Stromal cell of bone marrow (primary cell): ENCODE results near the gene PRRX2.

ENCODE experiments used
- DNase-seq: peaks from one replicate; pipeline ENCODE4 v3.0.0-alpha.2; 2012; ENCODE audit warnings: low read depth

PRRX2 gene

GRCh38 chr9:129637102-129637501 is 28.3 kb upstream of the PRRX2 start:
- DNase-seq: no peak

- no peak for DNase-seq
These were observed 27.6 kb upstream of the PRRX2 start for GRCh38 chr9:129637673-129638439.

GRCh38 chr9:129639034-129639630 is 26.3 kb upstream of the PRRX2 start:
- DNase-seq: no peak

- no peak for DNase-seq
These were observed 25.7 kb upstream of the PRRX2 start for GRCh38 chr9:129639756-129640085.

GRCh38 chr9:129640086-129640870 is 25.2 kb upstream of the PRRX2 start:
- DNase-seq: no peak

GRCh38 chr9:129640871-129641749 is 24.3 kb upstream of the PRRX2 start:
- no peak for DNase-seq

GRCh38 chr9:129641750-129642585 is 23.5 kb upstream of the PRRX2 start, which contains the start of gene ASB6:
Gene ASB6, minus strand, starts transcription at chr9:129642151. Its CDS starts 152 bp downstream, at chr9:129641999.
- peak; percentile 94 for DNase-seq

- no peak for DNase-seq
These were observed 21.7 kb upstream of the PRRX2 start for GRCh38 chr9:129643706-129644105.

GRCh38 chr9:129644365-129644764 is 21.1 kb upstream of the PRRX2 start:
- DNase-seq: no peak

- DNase-seq: no peak
These were observed 20.5 kb upstream of the PRRX2 start for GRCh38 chr9:129644902-129645301.

GRCh38 chr9:129646252-129646651 is 19.2 kb upstream of the PRRX2 start:
- DNase-seq: no peak

GRCh38 chr9:129646654-129647053 is 18.8 kb upstream of the PRRX2 start:
- no peak for DNase-seq

- DNase-seq: no peak
These were observed 17.8 kb upstream of the PRRX2 start for GRCh38 chr9:129647635-129648034.

GRCh38 chr9:129648092-129648763 is 17.2 kb upstream of the PRRX2 start:
- DNase-seq: no peak

GRCh38 chr9:129648764-129649115 is 16.7 kb upstream of the PRRX2 start:
- no peak for DNase-seq

GRCh38 chr9:129649726-129650679 is 15.4 kb upstream of the PRRX2 start:
- DNase-seq: no peak

- DNase-seq: no peak
These were observed 14.7 kb upstream of the PRRX2 start for GRCh38 chr9:129650680-129651235.

GRCh38 chr9:129653823-129654553 is 11.5 kb upstream of the PRRX2 start:
- no peak for DNase-seq
